LNCAP (cell line): ENCODE measurements around the gene ZNF804A.

ENCODE experiments used
- TF ChIP-seq, protein P1 (sequence below): fragments of 450-650 bp; IDR thresholded peaks from 2 replicates; pipeline ENCODE4 v1.5.1; 2017; ENCODE audit warnings: mild to moderate bottlenecking

ZNF804A gene

GRCh38 chr2:184646177-184646576 is 47.8 kb downstream of the ZNF804A start:
- TF ChIP-seq, protein P1, sequence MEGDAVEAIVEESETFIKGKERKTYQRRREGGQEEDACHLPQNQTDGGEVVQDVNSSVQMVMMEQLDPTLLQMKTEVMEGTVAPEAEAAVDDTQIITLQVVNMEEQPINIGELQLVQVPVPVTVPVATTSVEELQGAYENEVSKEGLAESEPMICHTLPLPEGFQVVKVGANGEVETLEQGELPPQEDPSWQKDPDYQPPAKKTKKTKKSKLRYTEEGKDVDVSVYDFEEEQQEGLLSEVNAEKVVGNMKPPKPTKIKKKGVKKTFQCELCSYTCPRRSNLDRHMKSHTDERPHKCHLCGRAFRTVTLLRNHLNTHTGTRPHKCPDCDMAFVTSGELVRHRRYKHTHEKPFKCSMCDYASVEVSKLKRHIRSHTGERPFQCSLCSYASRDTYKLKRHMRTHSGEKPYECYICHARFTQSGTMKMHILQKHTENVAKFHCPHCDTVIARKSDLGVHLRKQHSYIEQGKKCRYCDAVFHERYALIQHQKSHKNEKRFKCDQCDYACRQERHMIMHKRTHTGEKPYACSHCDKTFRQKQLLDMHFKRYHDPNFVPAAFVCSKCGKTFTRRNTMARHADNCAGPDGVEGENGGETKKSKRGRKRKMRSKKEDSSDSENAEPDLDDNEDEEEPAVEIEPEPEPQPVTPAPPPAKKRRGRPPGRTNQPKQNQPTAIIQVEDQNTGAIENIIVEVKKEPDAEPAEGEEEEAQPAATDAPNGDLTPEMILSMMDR = no peak

DNA sequence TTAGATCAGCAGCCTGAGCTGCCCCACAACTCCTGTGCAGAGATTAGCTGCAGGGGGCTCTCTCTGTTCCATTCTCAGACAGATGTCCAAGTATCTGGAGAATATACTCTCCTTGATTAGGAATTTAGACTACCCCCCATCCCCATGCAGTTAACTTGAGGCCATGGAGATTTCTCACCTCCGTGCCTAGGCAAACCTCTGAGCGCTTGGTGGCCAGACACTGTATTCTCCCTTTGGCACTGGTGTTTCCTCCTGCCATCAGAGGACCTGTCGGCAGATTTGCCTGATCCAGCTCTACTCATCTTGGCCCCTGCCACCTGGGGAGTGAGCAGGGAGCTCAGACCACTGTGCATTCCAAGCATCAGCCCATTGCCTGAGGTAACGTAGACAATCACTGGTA is 48.3 kb downstream of the ZNF804A start:
- TF ChIP-seq, protein P1 = no peak

- TF ChIP-seq, protein P1 = no peak
Observed at GRCh38 chr2:184654945-184655344, 56.6 kb downstream of the ZNF804A start.

- TF ChIP-seq, protein P1 = no peak
Observed at GRCh38 chr2:184677171-184677570, 78.8 kb downstream of the ZNF804A start.

GRCh38 chr2:184679219-184680018 is 81.1 kb downstream of the ZNF804A start:
- TF ChIP-seq, protein P1 = no peak

- TF ChIP-seq, protein P1 = no peak
Observed at GRCh38 chr2:184680825-184681224, 82.5 kb downstream of the ZNF804A start.

DNA sequence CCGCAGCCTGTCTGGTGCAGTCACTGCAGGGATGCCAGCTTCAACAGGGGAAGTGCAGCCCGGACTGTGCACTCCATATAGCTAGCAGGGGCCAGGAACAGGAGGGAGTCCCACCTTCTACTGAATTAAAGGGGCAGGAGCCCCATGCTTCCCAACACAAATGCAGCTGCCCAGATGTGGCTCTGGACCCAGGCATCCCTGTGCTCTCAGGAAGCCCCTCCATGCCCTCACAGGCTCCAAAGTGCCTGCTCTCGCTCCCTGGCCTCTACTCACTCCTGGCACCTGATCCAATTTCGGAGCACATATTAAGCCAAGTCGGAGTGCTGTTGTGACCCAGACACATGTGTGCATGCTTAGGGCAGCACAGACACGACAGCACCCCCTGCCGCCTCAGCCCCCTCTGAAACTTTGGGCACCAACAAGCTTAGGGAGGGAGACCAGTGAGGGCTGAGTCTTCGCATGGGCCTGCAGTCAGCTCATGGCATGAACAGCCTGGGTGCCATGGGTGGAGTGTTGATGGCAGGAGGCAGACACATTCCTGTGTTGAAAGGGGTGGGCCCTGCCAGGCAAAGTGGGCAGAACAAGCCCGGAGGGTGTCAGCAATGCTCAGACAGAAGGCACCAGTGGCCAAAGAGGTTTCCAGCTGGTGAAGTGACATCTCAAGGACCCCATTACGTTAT is 83.5 kb downstream of the ZNF804A start:
- TF ChIP-seq, protein P1 = no peak
